AG09319 (cell line): Measurements from ENCODE around the gene OR7A17.

Experiments used
- DNase-seq: peaks from one replicate; pipeline ENCODE4 v3.0.0-alpha.2; 2010; ENCODE audit warnings: low read depth; ENCODE audit errors: extremely low read depth
- CTCF ChIP-seq: IDR thresholded peaks from 2 replicates; pipeline ENCODE4 v1.5.1; 2011; ENCODE audit warnings: low read depth, mild to moderate bottlenecking, inconsistent platforms, low read length, moderate library complexity

OR7A17 gene

GRCh38 chr19:14837391-14837790 is 48.5 kb downstream of the OR7A17 start:
- TF ChIP-seq CTCF = no peak
- no peak for DNase-seq

GRCh38 chr19:14835011-14835410 is 50.9 kb downstream of the OR7A17 start, which contains the start of the genes OR7A5 and OR7C1:
Gene OR7A5 (minus strand): TSS chr19:14835185. CDS start chr19:14828241, 6,944 bp downstream.
Gene OR7C1 (minus strand): TSS chr19:14835185. CDS start chr19:14800136, 35,049 bp downstream.
- DNase-seq = no peak
- no peak for TF ChIP-seq CTCF

GRCh38 chr19:14830702-14831101 is 55.2 kb downstream of the OR7A17 start:
- no peak for TF ChIP-seq CTCF
- DNase-seq = no peak
